LoVo (cell line): ENCODE measurements around the gene DGKB.
"Not testable (repeated sequence)": the region's sequence is repeated elsewhere in the genome, so short reads cannot be mapped to it uniquely, and the experiment has no call there.

Experiments
- DNase-seq: peaks from one replicate; pipeline ENCODE4 v3.0.0-alpha.2; 2016; ENCODE audit warnings: low spot score

DGKB gene

GRCh38 chr7:14583518-14583917 is 319.0 kb downstream of the DGKB start:
- DNase-seq = no peak

GRCh38 chr7:14582010-14582409 is 320.5 kb downstream of the DGKB start:
- no peak for DNase-seq

- no peak for DNase-seq
Observed at GRCh38 chr7:14579971-14580370, 322.6 kb downstream of the DGKB start.

DNA sequence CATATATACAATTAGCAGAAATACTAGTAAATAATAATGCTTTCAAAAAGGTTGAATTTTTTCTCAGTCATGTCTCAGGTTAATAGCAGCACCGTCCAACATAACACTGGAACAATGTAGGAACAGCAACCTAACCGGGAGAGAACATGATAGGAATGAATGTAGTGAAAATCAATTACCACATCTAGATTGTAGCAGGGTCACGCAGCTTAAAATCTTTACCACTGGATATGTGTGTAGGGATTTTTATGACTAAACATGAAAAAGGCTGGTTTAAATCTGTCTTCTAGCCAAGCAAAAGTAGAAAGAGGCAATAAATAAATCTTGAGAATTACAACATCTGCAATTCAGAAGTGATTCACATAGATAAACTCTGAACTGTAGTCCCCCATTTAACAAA is 326.0 kb downstream of the DGKB start:
- DNase-seq = no peak

DNA sequence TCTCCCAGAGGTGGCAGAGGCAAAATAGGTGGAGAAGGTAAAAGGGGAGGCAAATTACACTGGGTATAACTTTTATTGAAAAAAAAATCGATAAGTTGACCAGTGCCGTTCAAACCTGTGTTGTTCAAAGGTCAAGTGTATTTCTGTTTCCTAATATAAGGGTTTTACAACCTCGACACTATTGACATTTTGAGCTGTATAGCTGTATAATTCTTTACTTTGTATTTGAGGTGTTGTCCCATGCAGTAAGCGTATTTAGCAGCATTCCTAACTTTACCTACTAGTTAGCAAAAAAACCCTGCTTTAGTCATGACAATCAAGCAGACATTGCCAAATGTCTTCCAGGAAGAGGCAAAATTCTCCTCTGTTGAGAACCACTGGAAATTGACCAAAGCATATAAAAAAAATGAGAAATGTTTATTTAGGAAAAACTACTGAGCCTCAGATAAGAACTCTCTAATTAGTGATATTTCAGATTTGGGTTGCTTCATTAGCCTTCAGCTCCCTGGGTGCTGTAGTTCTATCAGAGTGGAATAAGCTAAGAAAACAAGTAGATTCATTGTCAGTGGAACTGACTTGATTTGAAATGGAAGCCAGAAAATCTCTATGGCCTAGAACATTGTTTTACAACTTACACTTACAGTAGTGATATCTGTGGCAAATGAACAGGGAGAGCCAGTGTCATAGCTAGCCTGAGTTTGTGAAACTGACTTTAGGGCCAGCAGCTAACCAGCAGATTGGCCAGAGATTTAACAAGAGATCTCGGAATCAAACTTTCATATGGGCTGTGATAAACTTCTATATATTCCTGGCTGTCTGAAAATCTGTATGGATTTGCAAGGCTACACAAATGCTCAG is 331.6 kb downstream of the DGKB start:
- DNase-seq = no peak

GRCh38 chr7:14552060-14552459 is 350.5 kb downstream of the DGKB start:
- DNase-seq = no peak

DNA sequence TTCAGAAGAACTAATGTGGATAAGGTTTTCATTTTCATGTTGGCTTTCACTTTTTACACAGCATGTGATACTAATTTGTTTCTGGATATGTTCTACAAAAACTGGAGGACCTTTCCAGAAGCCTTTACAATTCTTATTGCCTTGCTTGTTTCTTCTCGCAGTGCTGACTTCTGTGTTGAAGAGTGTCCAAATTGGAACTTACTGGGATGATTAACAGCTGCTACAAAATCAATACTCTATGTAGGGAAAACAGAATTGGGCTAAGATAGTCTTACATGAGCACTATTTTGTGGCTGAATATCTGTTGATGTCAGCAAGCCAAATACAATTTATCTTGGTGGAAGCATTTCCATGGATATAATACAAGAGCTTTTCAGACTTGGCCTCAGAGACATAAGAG is 351.2 kb downstream of the DGKB start:
- no peak for DNase-seq

- no peak for DNase-seq
Observed at GRCh38 chr7:14542624-14543023, 359.9 kb downstream of the DGKB start.

DNA sequence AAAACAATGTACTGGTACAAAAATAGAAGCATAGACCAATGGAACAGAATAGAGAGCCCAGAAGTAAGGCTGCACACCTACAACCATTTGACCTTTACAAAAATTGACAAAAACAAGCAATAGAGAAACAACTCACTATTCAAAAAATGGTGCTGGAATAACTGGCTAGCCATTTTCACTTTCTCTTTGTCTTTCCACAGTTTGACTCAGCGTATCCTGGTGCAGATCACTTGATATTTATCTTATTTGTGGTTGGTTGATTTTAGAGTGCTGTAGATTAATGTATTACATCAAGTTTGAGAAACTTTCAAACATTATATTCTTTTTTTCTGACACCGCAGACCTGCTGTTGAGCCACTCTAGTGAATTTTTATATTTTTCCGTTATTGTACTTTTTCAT is 381.4 kb downstream of the DGKB start:
- no peak for DNase-seq

DNA sequence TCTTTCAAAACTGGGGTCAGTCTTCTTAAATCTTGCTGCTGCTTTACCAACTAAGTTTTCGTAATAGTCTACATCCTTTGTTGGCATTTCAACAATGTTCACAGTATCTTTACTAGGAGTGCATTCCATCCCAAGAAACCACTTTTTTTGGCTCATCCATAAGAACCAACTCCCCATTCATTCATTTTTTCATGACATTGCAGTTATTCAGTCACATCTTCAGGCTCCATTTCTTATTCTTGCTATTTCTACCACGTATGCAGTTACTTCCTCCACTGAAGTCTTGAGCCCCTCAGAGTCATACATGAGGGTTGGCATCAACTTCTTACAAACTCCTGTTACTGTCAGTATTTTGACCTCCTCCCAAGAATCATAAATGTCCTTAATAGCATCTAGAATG is 392.3 kb downstream of the DGKB start:
- no peak for DNase-seq

- DNase-seq = peak; percentile 25
Observed at GRCh38 chr7:14507617-14508016, 394.9 kb downstream of the DGKB start.

DNA sequence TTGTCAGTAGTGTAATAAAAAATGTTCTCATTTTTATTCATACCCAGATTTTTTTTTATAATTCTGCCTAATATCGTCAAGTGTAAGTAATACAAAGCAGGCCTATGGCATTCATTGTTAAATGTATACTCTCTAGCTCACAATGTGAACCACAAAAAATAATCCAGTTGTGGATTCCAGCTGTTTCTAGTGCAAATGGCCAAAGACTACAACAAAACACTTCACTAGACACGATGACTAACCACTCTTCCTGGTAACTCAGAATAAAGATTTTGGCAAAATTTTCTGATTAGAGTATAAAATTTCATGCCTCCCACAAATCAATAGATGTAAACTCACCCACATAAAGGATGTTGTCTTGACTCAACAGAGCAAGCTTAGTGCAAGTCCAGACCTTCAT is 396.6 kb downstream of the DGKB start:
- no peak for DNase-seq

DNA sequence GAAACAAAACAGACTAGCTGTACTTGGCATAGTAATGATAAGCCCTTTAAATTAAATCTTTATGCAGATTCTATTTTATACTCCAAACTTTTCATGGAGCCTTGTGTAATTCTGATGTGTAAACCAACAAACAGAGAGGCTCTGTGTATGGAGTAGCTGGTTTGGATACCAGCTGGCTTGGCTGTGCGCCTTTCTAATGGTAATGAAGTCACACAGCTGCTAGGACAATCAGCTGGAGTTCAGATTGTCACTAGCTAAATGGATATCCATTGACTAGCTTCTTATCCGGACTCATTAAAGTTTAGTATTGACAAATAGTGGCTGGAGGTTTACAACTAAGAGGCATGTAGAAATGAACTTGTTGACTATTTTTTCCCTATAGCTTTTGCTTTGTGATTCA is 398.4 kb downstream of the DGKB start:
- no peak for DNase-seq

DNA sequence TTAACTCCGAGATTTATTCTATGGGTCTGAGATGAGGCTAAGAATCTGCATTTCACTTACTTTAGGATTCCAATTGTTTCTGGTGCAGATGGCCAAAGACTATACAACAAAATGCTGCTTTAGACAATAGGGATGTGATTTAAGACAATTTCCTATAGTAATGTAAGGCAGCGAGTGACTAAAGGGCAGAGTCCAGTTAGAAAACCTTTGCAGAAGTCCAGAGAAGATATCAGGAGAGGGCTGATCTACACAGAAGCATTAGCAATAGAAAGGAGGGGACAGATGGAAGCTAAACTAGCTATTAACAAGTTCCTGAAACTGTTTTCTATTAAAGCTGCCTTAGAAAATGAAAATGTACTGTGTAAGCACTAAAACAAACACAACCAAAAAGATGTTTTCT is 398.9 kb downstream of the DGKB start:
- DNase-seq = no peak

DNA sequence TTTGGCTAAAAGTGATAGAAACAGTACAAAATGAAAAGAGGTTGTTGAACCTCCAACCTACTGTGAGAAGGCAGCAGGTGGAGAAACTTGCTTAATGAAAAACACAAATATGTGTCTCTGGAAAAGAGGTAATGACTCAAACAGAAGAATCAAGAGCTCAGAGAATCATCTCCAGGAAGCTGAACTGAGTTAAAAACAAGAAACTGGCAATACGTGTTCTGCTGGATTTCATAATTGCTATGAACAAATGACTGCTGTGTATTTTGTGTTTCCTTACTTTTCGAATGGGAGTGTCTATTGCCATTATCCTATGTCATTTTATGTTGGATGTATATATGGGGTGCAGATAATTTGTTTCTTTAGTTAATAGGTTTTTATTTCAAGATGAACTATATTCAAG is 401.1 kb downstream of the DGKB start:
- no peak for DNase-seq

DNA sequence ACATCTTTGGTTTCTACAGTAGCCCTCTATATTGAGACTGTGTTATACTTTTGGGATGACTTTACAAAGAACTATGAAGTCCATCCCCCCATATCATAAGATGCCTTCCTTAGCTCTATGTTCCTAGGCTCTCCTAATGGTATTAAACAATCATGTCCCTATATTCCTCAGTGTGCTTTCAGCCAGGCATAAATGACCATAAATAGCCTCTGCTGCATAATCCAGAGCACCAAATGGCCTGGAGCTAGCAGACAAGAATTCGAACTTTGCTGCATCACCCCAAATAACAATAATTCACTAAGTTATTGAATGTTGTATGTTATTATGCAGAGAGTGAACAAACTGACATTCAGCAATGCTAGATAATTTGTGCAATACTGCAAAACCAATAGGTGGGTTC is 405.2 kb downstream of the DGKB start:
- DNase-seq = no peak

DNA sequence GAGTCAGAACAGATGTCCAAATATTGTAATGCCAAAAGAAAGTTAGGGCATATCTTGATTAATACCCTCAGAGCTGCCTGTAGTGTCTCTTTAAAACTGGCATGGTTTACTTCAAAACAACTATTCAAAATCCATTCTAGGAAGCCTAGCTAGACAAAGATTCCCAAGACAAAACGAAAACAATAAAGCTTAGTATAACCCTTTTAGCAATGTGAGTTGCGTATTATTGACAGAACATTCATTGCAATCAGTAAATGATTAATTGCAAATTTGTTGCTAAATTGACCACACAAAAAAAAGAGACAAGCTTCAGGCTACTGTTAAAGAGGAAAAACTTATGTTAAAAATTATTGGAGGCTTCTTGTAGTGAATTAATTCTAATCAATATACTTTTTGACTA is 406.9 kb downstream of the DGKB start:
- no peak for DNase-seq

- no peak for DNase-seq
Observed at GRCh38 chr7:14487701-14488395, 414.7 kb downstream of the DGKB start.

DNA sequence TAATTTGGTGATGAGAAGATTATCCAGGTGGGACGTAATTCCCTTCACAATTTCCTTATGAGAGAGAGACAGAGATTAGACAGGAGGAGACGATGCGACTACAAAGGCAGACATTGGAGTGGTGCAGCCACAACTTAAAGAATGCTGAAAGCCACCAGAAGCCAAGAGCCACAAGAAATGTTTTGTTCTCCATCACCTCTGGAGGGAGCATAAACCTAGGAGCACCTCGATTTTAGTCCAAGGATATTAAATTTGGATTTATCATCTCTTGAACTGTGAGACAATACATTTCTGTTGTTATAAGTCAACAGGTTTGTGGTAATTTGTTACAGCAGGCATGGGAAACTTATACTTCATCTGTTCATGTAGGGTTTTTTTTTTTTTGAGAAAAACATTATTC is 418.9 kb downstream of the DGKB start:
- DNase-seq = no peak

DNA sequence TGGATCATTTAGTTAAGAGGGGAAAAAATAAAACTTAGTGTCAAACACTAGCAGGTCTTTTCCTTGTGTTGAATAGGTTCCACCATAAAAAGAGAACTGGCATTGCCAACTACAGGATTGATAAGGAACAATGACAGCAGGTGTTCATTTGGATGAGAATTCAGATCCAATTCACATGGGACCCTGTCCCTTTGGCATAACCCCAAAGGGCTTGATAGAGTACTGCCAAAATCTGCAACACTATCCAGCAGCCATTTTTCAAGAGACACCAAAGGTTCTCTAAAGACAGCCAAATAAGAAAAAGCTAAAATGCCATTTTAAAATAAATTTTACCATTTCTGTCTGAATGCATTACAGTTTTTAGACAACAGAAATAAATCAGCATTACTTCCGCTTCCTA is 422.3 kb downstream of the DGKB start:
- DNase-seq = no peak

- no peak for DNase-seq
Observed at GRCh38 chr7:14478834-14479510, 423.6 kb downstream of the DGKB start.

DNA sequence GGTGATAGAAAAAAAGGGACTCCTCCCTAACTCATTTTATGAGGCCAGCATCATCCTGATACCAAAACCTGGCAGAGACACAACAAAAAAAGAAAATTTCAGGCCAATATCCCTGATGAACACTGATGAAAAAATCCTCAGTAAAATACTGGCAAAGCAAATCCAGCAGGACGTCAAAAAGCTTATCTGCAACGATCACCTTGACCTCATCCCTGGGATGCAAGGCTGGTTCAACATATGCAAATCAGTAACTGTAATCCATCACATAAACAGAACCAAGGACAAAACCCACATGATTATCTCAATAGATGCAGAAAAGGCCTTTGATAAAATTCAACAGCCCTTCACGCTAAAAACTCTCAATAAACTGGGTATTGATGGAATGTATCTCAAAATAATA is 440.8 kb downstream of the DGKB start:
- DNase-seq = not testable (repeated sequence)

- not testable (repeated sequence) for DNase-seq
Observed at GRCh38 chr7:14458846-14459245, 443.7 kb downstream of the DGKB start.
